Right ventricle myocardium inferior (tissue), 1 donor: Measurements from ENCODE around the gene PCDHGA5. TPM values are rescaled to one million over a fixed set of nuclear protein-coding genes. Genes with fewer than 3 reads are reported as not detected.
"Not testable (repeated sequence)": the region's sequence is repeated elsewhere in the genome, so short reads cannot be mapped to it uniquely, and the experiment has no call there.

Experiments
- ATAC-seq: fragments of 200-7000 bp; cut with Tn5 transposase; one replicate; pipeline ENCODE4 v1.9.1; 2020; ENCODE audit warnings: mild to moderate bottlenecking, moderate library complexity
- DNase-seq: peaks from one replicate; pipeline ENCODE4 v3.0.0; 2021; ENCODE audit errors: missing footprints
- intact Hi-C: fragments of 100-400 bp; cut with DNase I; formaldehyde crosslinking; loops from one replicate; pipeline ENCODE4 v1.11.0; 2022
- total RNA-seq: library from RNA; stranded (reverse); fragmentation: NEBNext Ultra II Directional; extraction: Animal tissue kit (Norgen Biotek cat#: 25700); gene quantifications from one replicate; pipeline ENCODE4 v1.2.1, GENCODE V29; 2021
- donor health status: DM: no; HTN: yes; CAD: no; lungs with severe emphysema.

Gene PCDHGA5
- total RNA-seq, 1 donor from 2014 or later, result 5.7 TPM

- DNase-seq, result no peak
- intact Hi-C loops, result no loop called here
- ATAC-seq, result no peak
Observed at GRCh38 chr5:141403387-141403786, 39.4 kb downstream of the PCDHGA5 start.

GRCh38 chr5:141407790-141408505, 44.0 kb downstream of the PCDHGA5 start, which contains the start of gene PCDHGB6:
TSS of gene PCDHGB6 (plus strand) at chr5:141408021. CDS start at chr5:141408203, 182 bp downstream.
- intact Hi-C loops, result not testable (repeated sequence)
- DNase-seq (peak; percentile 81), ATAC-seq (peak; percentile 79)

GRCh38 chr5:141409598-141410306, 45.8 kb downstream of the PCDHGA5 start:
- DNase-seq (no peak), ATAC-seq (no peak)
- intact Hi-C loops, result loop anchor here (5.0 kb wide), 1 partner anchor 37 kb away; the partner anchor contains the start of genes PCDHGA6 and PCDHGB3

GRCh38 chr5:141411575-141411974, 47.6 kb downstream of the PCDHGA5 start:
- DNase-seq (no peak), ATAC-seq (no peak)
- intact Hi-C loops, result loop anchor here (5.0 kb wide), 1 partner anchor 39 kb away; the partner anchor contains the start of genes PCDHGA6 and PCDHGB3

GRCh38 chr5:141412854-141413539, 49.0 kb downstream of the PCDHGA5 start, which contains the start of gene PCDHGA10:
TSS of gene PCDHGA10 (plus strand) at chr5:141412987. CDS start at chr5:141413176, 189 bp downstream.
- intact Hi-C loops, result loop anchor here (5.0 kb wide), 1 partner anchor 41 kb away; the partner anchor contains the start of genes PCDHGA6 and PCDHGB3
- ATAC-seq (peak; percentile 50), DNase-seq (no peak)

GRCh38 chr5:141413540-141414069, 49.6 kb downstream of the PCDHGA5 start:
- DNase-seq (no peak), ATAC-seq (peak; percentile 22)
- intact Hi-C loops, result loop anchor here (5.0 kb wide), 1 partner anchor 41 kb away; the partner anchor contains the start of genes PCDHGA6 and PCDHGB3

GRCh38 chr5:141414548-141415274, 50.7 kb downstream of the PCDHGA5 start:
- ATAC-seq, DNase-seq: not testable (repeated sequence)
- intact Hi-C loops, result loop anchor here (5.0 kb wide), 1 partner anchor 42 kb away; the partner anchor contains the start of genes PCDHGA6 and PCDHGB3

GRCh38 chr5:141415275-141415618, 51.3 kb downstream of the PCDHGA5 start:
- not testable (repeated sequence) for ATAC-seq

More at GRCh38 chr5:141415275-141415618, 51.3 kb downstream of the PCDHGA5 start:
- peak; percentile 65 for DNase-seq
- intact Hi-C loops, result not testable (repeated sequence)

Other genes starting within 250 kb of the PCDHGA5 start
- 1.5 TPM for gene PCDHB4, start 242.3 kb upstream of the PCDHGA5 start, total RNA-seq
- gene PCDHB5, start 229.0 kb upstream of the PCDHGA5 start, total RNA-seq, result 1.6 TPM
- gene PCDHB6, start 214.1 kb upstream of the PCDHGA5 start, total RNA-seq, result 0.51 TPM
- 0.87 TPM for gene PCDHB7, start 191.5 kb upstream of the PCDHGA5 start, total RNA-seq
- gene PCDHB8, start 186.4 kb upstream of the PCDHGA5 start, total RNA-seq, result 2.2 TPM
- 2.5 TPM for gene PCDHB16, start 181.8 kb upstream of the PCDHGA5 start, total RNA-seq
- gene PCDHB9, start 177.0 kb upstream of the PCDHGA5 start, total RNA-seq, result 1.3 TPM
- gene PCDHB10, start 171.8 kb upstream of the PCDHGA5 start, total RNA-seq, result 0.84 TPM
- gene PCDHB11, start 164.5 kb upstream of the PCDHGA5 start, total RNA-seq, result 0.81 TPM
- gene PCDHB12, start 155.4 kb upstream of the PCDHGA5 start, total RNA-seq, result 1.3 TPM
- 2.6 TPM for gene PCDHB13, start 150.2 kb upstream of the PCDHGA5 start, total RNA-seq
- gene PCDHB14, start 140.8 kb upstream of the PCDHGA5 start, total RNA-seq, result 4.1 TPM
- gene PCDHB15, start 118.8 kb upstream of the PCDHGA5 start, total RNA-seq, result 5.8 TPM
- not detected for gene SLC25A2, start 60.1 kb upstream of the PCDHGA5 start, total RNA-seq
- 101 TPM for gene TAF7, start 43.4 kb upstream of the PCDHGA5 start, total RNA-seq
- gene PCDHGA1, start 33.6 kb upstream of the PCDHGA5 start, total RNA-seq, result 3.2 TPM
- gene PCDHGA2, start 25.4 kb upstream of the PCDHGA5 start, total RNA-seq, result 6.2 TPM
- gene PCDHGA3, start 20.3 kb upstream of the PCDHGA5 start, total RNA-seq, result 9.8 TPM
- 6.7 TPM for gene PCDHGB1, start 14.1 kb upstream of the PCDHGA5 start, total RNA-seq
- 7.8 TPM for gene PCDHGA4, start 9.1 kb upstream of the PCDHGA5 start, total RNA-seq
- gene PCDHGB2, start 4.2 kb upstream of the PCDHGA5 start, total RNA-seq, result 8.3 TPM
- 7.3 TPM for gene PCDHGB3, start 6.1 kb downstream of the PCDHGA5 start, total RNA-seq
- gene PCDHGA6, start 9.7 kb downstream of the PCDHGA5 start, total RNA-seq, result 6.0 TPM
- 7.2 TPM for gene PCDHGA7, start 18.6 kb downstream of the PCDHGA5 start, total RNA-seq
- 4.6 TPM for gene PCDHGB4, start 23.5 kb downstream of the PCDHGA5 start, total RNA-seq
- gene PCDHGA8, start 28.5 kb downstream of the PCDHGA5 start, total RNA-seq, result 9.7 TPM
- gene PCDHGB5, start 33.8 kb downstream of the PCDHGA5 start, total RNA-seq, result 6.1 TPM
- gene PCDHGA9, start 38.6 kb downstream of the PCDHGA5 start, total RNA-seq, result 4.2 TPM
- 5.9 TPM for gene PCDHGB6, start 43.9 kb downstream of the PCDHGA5 start, total RNA-seq
- 4.1 TPM for gene PCDHGA10, start 48.8 kb downstream of the PCDHGA5 start, total RNA-seq
- gene PCDHGB7, start 53.5 kb downstream of the PCDHGA5 start, total RNA-seq, result 8.6 TPM
- 4.5 TPM for gene PCDHGA11, start 56.9 kb downstream of the PCDHGA5 start, total RNA-seq
- gene PCDHGA12, start 66.3 kb downstream of the PCDHGA5 start, total RNA-seq, result 6.5 TPM
- 22.5 TPM for gene PCDHGC3, start 111.8 kb downstream of the PCDHGA5 start, total RNA-seq
- gene PCDHGC4, start 120.9 kb downstream of the PCDHGA5 start, total RNA-seq, result 2.4 TPM
- 2.4 TPM for gene PCDHGC5, start 124.9 kb downstream of the PCDHGA5 start, total RNA-seq